GM18867 (cell line): ENCODE data around the gene RBPJL.

Experiments
- ATAC-seq: cut with Tn5 transposase; IDR thresholded peaks from one replicate; pipeline ENCODE4 v1.9.1; 2021; ENCODE audit warnings: mild to moderate bottlenecking, moderate library complexity; ENCODE audit not compliant: unreplicated experiment

Gene RBPJL, protein sequence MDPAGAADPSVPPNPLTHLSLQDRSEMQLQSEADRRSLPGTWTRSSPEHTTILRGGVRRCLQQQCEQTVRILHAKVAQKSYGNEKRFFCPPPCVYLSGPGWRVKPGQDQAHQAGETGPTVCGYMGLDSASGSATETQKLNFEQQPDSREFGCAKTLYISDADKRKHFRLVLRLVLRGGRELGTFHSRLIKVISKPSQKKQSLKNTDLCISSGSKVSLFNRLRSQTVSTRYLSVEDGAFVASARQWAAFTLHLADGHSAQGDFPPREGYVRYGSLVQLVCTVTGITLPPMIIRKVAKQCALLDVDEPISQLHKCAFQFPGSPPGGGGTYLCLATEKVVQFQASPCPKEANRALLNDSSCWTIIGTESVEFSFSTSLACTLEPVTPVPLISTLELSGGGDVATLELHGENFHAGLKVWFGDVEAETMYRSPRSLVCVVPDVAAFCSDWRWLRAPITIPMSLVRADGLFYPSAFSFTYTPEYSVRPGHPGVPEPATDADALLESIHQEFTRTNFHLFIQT

DNA sequence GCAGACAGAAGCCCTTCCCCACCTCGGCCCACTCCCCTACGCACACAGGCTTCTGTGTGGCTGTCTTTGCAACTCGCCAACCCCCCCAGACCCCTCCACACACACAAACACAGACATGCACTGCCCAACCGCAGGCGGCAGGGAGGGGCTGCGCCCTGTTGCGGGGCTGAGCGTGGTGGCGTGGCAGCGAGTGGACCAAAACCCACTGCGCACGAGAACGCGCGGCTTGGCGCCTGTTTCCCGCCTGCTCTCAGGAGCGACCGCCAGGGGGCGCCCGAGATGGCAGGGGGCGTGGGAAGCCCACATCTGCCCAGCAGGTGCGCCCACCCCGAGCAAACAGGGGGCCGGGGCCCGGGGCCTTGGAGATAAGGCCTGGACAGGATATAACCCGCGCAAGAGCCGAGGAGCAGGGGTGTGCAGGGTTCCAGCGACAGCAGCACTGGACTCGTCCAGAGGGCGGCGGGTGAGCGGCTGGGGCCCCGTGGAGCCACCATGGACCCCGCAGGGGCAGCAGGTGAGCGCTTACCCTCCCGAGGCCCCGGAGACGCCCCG is at the start of gene RBPJL:
RBPJL (plus strand) TSS at position 410 of the 552 bp plus-strand sequence; CDS start at position 493, 83 bp downstream.
- ATAC-seq = no peak

DNA sequence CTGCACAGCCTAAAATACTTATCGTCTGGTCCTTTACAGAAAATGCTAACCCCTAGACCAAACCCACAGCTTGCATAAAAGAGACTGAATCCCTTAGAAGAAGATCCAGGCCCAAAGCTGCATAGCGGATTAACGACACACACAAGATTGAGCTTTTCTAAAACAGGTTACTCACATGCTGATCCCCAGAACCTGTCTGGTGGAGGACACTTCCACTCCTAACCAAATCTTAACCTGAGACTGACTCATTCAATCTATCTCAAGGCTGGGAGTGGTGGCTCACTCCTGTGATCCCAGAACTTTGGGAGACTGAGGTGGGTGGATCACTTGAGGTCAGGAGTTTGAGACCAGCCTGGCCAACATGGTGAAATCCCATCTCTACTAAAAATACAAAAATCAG is 49.5 kb upstream of the RBPJL start:
- ATAC-seq = no peak

- ATAC-seq = no peak
These were observed 48.9 kb upstream of the RBPJL start for GRCh38 chr20:45257711-45258110.

DNA sequence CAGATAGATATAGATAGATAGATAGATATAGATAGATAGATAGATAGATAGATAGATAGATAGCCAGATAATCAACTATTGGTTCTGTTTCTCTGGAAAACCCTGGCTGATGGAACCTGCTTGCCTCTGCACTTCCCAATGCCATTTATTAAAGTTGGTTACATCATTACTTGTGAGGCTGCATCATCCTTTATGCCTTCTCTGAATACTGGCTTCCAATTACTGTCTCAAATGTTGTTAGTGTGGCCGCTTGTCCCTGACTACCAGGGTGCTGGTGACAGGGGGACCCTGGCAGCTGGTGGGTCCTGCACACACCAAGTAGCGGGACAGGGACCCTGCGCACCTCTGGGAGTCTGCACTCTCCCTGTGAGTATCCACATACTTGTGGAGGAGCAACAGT is 48.4 kb upstream of the RBPJL start:
- no peak for ATAC-seq

- ATAC-seq = no peak
These were observed 48.0 kb upstream of the RBPJL start for GRCh38 chr20:45258664-45259063.

GRCh38 chr20:45263556-45264266 is 42.9 kb upstream of the RBPJL start:
- no peak for ATAC-seq

DNA sequence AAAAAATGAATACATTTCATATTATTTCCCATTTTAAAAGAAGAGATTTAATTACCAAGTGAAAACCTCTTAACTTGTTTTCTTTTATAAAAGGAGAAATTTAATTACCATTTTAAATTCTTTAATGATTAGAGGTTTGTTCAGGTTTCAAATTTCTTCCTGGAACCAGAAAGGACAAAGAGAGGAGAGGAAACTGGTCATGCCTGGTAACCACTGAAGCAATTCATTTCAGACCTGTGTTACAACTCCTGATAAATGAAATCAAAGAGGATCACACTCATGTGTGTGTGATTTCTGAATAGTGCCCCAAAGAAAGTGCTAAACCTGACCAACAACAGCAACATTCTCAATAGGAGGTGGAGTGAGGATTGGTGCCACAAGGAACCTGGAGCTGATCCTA is 39.7 kb upstream of the RBPJL start:
- no peak for ATAC-seq

DNA sequence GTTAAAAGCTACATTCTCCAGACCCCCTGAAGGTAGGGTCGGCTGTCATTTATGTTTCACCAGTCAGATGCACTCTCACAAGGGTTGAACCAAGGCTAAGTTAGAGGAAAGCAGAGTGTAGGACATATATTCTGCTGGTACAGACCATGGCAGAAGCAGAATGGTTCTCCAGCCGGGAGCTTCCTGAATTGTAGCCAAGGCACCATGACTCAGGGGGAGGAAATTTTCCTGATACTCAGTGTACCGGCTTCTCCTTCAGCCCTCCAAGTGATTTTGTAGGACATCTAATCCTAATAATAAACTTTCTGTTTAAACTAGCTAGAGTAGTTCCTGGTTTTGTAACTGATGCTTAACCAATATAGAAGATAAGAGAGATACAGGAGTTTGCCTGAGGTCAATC is 38.1 kb upstream of the RBPJL start:
- no peak for ATAC-seq

DNA sequence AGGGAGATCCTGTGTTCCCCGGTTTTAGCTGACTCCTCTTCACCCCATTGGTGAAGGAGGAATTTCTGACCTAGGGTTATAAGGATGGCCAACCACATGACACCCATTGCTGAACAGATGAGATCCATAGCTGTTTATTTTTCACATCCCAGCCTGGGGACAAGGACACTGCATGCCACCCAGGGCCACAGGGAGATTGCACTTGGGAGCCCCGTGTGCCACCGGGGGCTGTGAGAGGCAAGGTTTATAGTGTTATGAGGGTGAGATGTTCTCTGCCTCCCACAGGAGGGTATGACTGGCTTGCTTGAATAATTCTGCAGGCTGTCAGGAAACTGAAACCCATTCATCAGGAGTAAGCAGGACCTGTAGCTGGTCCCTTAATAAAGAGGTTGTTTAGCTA is 37.6 kb upstream of the RBPJL start:
- no peak for ATAC-seq

DNA sequence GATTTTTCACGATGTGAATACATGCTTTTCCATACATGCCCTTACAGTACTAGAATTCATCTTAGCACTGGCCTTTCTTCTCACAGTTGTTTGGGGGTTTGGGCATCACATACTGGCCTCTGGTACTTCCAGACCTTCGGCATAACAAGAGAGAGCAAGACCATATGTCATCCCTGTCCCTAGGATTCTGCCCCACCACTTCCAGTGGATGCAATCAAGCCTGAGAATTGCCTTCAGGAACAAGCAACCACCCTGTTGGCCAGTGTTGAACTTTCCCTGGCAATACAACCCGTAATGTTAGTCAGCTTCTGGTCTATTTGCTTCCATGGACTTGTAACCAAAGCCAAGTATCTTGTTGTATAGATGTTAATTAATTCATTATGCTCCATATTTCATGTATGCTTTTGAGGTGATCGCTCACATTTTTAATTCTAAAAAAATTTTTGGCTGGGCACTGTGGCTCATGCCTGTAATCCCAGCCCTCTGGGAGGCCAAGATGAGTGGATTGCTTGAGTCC is 36.8 kb upstream of the RBPJL start:
- ATAC-seq = no peak

DNA sequence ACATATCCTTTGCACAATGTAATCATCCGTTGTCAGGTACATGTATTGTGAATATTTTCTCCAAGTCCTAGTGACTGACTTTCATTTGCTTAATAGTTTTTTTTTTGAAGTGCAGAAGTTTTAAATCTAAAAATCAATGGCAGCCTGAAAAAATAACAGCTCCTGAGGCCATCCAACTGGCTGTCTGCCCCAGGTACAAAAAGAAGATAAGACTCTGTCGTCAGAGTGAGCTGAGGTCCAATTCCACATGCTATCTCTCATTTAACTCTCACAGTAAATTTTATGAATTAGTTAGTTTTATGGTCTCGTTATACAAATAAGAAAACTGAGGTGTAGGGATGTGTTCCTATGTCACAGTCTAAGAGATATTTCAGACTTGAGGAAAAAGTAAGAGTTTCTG is 31.3 kb upstream of the RBPJL start:
- no peak for ATAC-seq

DNA sequence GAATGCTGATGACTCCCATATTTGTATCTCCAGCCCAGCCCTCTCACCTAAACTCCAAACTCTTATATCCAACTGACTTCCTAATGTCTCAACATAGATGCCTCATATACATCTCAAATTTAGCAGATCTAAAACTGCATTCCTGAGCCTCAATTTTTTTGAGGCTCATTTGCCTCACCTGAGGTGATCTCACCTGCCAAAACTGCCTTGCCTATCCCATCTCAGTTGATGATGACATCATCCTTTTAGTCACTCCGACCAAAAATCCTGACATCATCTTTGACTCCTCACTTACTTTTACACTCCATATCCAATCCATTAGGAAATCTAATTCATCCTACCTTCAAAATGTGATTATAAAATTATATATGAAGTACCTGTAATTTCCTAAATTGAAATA is 26.6 kb upstream of the RBPJL start:
- ATAC-seq = no peak

DNA sequence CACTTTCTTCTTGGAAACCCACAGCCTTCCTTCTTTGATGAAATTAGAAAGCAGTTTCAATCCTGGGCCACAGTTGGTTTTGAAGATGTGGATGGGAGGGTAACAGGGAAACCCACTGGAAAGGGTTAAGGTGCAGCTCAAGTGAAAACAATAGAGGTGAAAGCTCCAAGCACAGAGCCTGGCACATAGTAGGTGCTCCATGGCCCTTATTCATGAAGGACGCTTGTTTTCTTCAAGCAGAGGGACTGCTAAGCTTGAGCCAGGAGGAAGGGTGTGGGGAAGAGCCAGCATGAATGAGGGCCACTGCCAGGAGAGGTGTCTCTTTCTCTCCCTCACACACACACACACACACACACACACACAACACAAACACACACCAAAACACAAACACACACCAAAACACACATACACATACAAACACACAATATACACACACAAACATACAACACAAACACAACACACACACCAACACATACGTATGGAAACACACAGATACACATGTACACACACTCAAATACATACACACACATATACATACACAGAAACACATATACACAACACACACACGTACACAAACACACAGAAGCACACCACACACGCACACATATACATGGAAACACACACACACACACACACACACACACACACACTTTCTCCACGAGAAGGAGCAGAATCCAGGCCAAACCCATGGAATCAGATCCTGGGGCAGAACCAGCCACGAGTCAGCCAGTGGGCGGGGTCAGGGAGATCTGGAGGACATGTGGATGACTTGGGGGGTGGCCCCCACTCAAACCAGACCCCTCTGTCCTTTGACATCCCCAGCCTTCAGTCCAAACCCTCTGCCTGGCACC is 23.7 kb upstream of the RBPJL start:
- ATAC-seq = no peak

GRCh38 chr20:45283551-45284057 is 23.0 kb upstream of the RBPJL start:
- no peak for ATAC-seq

- no peak for ATAC-seq
These were observed 18.3 kb upstream of the RBPJL start for GRCh38 chr20:45288376-45288775.

- no peak for ATAC-seq
These were observed 17.8 kb upstream of the RBPJL start for GRCh38 chr20:45288860-45289259.

DNA sequence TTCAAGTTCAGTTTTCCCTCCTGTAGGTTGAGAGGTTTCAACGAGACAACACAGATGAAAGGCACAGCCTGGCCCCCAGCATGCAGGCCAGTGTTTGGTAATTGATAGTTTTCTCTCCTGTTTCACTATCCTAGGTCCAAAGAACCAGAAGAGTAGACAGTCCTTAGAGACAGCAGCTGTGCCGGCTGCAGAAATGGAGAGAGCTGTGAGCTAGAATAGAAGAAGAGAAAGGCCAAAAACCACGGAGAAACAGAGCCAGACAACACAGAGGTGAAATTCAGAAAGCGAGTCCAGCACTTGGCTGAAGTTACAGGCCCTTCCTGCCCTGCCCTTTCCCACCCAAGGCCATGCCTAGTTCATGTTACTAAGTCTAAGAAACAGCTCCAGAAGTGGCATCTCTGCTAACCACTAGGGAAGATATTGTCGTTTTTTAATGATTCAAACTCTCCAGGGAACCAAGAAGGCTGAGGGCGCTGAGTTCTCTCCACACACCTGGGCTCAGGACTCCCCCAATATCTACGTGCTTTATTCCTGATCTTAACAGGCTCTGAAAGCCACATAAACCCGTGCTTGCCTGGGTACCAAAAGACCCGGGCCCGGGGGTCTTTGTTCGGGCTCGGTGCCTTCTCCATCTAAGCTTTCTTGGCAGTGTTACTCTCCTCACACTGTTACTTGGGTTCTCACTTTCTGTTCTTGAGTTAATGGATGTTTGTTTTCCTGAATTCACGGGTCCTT is 16.5 kb upstream of the RBPJL start:
- no peak for ATAC-seq

- ATAC-seq = no peak
These were observed 15.8 kb upstream of the RBPJL start for GRCh38 chr20:45290677-45291355.

- ATAC-seq = no peak
These were observed 15.1 kb upstream of the RBPJL start for GRCh38 chr20:45291526-45291925.
